CD4-positive, alpha-beta T cell treated with Interleukin-10 for 1 hour (primary cell): ENCODE data around the gene SPCS1.

Source experiments
- DNase-seq: peaks from one replicate; pipeline ENCODE4 v3.0.0-alpha.2; 2020

SPCS1 gene

GRCh38 chr3:52733256-52733891, 27.5 kb downstream of the SPCS1 start:
- DNase-seq, result no peak

GRCh38 chr3:52739730-52740129, 33.8 kb downstream of the SPCS1 start:
- no peak for DNase-seq

GRCh38 chr3:52742418-52743041, 36.6 kb downstream of the SPCS1 start:
- peak; percentile 39 for DNase-seq

GRCh38 chr3:52743152-52743551, 37.2 kb downstream of the SPCS1 start:
- no peak for DNase-seq

- no peak for DNase-seq
Measured at GRCh38 chr3:52743721-52744120, 37.8 kb downstream of the SPCS1 start.

- no peak for DNase-seq
Measured at GRCh38 chr3:52752045-52752660, 46.2 kb downstream of the SPCS1 start.

DNA sequence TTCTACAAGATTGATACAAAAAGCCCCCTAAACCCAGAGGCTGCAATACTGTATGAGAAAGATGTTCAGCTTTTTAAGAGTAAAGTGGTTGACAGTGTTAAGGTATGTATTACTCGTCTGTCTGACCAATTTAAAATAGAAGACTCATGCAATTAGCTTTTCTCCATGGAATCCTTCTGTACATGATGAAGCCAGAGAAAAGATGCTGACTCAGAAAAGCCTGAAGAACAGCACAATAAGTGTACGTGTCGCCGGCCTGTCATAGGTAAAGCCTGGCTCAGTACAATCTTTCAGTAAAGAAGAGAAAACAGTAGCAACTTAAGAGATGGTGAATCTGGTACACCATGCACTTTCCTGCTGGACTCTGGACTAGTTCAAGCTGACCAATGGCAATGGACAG, 48.5 kb downstream of the SPCS1 start:
- DNase-seq, result no peak

DNA sequence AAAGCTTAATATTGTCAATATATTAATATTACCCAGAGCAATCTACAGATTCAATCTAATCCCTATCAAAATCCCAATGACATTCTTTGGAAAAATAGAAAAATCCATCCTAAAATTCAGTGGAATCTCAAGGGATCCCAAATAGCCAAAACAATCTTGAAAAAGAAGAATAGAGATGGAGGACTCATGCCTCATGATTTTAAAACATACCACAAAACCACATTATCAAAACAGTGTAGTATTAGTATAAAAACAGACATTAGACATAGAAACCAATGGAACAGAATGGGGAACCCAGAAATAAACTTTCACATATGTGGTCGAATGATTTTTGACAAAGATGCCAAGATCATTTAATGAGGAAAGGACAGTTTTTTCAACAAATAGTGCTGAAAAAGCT, 50.2 kb downstream of the SPCS1 start:
- DNase-seq, result no peak
